Measurements from ENCODE around the gene ILF3.
A peak's percentile ranks its signal among the peaks of the same experiment; 100 is the strongest.

The ILF3 gene

DNA sequence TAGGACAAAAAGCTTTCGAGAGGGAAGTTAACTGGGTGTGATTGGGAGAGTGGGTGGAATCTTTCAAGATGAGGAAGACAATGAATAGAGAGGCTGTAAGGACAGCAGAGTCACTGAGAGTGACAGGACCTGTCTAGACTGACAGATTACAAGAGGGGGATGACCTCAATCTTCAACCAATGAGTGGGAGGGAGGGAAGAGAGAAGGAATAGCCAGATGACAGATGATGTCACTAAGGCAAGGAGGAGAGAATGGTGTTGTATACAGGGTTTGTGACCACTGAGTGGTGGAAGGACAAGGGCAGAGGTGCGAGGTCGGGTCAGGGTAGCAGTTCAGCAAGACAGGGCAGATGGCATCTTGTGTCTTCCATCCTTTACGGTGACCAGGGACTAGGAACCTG lies 5.8 kb upstream of the ILF3 start:
- Histone ChIP-seq H3K4me3 (replicated peaks; ENCODE audit: low read depth, low read length) (no peak overlapping the region), H3K36me3 (ENCODE audit: control insufficient read depth, insufficient read depth, low read length) (peaks cover 4% of the 10 kb centered on the region), H3K27me3 (replicated peaks; ENCODE audit: control insufficient read depth, insufficient read depth, low read length) (no peaks in the 10 kb centered on the region)
- no peak for DNase-seq (ENCODE audit: extremely low read depth, insufficient read length)
- TF ChIP-seq, protein P1, sequence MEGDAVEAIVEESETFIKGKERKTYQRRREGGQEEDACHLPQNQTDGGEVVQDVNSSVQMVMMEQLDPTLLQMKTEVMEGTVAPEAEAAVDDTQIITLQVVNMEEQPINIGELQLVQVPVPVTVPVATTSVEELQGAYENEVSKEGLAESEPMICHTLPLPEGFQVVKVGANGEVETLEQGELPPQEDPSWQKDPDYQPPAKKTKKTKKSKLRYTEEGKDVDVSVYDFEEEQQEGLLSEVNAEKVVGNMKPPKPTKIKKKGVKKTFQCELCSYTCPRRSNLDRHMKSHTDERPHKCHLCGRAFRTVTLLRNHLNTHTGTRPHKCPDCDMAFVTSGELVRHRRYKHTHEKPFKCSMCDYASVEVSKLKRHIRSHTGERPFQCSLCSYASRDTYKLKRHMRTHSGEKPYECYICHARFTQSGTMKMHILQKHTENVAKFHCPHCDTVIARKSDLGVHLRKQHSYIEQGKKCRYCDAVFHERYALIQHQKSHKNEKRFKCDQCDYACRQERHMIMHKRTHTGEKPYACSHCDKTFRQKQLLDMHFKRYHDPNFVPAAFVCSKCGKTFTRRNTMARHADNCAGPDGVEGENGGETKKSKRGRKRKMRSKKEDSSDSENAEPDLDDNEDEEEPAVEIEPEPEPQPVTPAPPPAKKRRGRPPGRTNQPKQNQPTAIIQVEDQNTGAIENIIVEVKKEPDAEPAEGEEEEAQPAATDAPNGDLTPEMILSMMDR (IDR thresholded peaks at IDR 0.05; ENCODE audit: insufficient read depth, low read length, poor library complexity, severe bottlenecking) = no peak

DNA sequence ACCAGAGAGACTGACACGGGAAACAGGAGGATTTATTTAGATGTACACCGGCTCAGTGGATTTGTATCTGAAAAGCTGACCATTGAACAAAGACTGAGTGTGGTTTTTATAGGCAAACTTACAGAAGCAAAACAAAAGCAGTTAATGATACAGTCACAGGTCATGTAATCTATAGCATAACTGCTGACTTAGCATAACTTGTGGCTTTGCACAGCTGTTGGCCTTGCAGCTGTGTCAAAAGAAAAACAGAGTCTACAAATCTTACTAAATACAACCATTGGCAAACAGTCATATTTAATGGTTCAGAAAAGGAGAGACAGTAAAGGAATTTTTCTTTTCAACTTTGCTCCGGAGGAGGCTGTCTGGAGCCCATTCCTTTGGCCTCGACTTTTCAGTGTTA lies 2.3 kb upstream of the ILF3 start:
- TF ChIP-seq, protein P1 (IDR thresholded peaks at IDR 0.05; ENCODE audit: insufficient read depth, low read length, poor library complexity, severe bottlenecking) = no peak
- H3K4me3 ChIP-seq (replicated peaks; ENCODE audit: low read depth, low read length) = no peak overlapping the region

DNA sequence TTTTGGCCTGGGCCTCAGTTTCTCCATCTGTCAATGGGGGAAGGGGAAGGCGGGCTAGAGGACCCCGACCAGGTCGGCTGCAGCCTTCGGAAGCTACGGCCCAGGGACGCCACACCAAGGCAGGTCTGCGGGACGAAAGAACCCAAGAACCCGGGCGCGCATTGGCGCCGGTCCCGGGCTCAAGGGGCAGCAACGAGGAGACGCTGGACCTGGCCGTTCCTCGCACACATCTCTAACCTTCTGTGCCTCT lies 739 bp upstream of the ILF3 start:
- Histone ChIP-seq H3K36me3 (ENCODE audit: control insufficient read depth, insufficient read depth, low read length) (peaks cover 6% of the 10 kb centered on the region), H3K4me3 (replicated peaks; ENCODE audit: low read depth, low read length) (peak overlapping the region; percentile 91), H3K27me3 (replicated peaks; ENCODE audit: control insufficient read depth, insufficient read depth, low read length) (no peaks in the 10 kb centered on the region)
- no peak for DNase-seq (ENCODE audit: extremely low read depth, insufficient read length)
- TF ChIP-seq, protein P1 (IDR thresholded peaks at IDR 0.05; ENCODE audit: insufficient read depth, low read length, poor library complexity, severe bottlenecking) = no peak

More for the DNA sequence above, 2.3 kb upstream of the ILF3 start:
- DNase-seq (ENCODE audit: extremely low read depth, insufficient read length) = no peak
- Histone ChIP-seq H3K27me3 (replicated peaks; ENCODE audit: control insufficient read depth, insufficient read depth, low read length) (no peaks in the 10 kb centered on the region), H3K36me3 (ENCODE audit: control insufficient read depth, insufficient read depth, low read length) (peaks cover 4% of the 10 kb centered on the region)

DNA sequence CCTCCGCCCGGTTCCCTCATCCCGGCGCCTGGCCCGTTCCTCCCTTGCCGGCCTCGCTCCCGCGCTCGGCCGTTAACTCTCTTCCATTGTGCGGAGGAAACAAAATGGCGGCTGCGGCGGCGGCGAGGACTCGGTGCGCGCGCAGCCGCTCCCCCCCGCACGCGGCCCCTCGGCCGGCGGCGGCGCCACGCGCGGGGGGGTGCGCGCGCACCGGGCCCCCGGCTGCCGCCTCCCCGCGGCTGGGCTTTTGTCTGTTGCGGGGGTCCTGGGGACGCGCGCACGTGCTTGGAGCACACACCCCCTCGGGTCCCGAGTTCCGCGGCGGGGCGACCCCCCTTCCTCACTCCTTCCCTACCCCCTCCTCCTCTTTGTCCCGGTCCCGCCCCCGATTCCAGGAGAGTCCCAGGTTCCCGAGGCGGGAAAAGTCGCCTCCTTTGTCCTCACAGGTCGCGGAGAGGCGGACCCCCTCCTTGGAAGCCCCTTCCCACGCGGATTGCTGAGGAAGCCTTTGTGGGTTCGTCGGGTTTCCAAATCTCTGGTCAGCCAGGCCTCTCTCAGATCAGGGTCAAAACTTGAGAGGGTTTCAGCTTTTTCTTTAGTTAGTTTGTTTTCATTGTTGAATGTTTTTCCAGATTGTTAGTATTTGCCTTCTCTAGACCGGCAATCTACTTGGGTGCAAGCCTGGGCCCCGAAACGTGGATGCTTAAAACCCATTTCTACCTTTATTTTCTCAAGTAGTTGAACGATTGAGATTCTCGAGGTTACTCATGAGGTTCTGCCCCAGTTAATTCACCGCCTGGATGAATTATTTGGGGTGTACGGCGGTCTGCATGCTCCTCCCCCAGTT lies 687 bp downstream of the ILF3 start:
- DNase-seq (ENCODE audit: extremely low read depth, insufficient read length) = peak; percentile 79
- no peaks in the 10 kb centered on the region for H3K27me3 ChIP-seq (replicated peaks; ENCODE audit: control insufficient read depth, insufficient read depth, low read length)
- H3K4me3 ChIP-seq (replicated peaks; ENCODE audit: low read depth, low read length) = peak overlapping the region; percentile 91
- H3K36me3 ChIP-seq (ENCODE audit: control insufficient read depth, insufficient read depth, low read length) = peaks cover 6% of the 10 kb centered on the region
- TF ChIP-seq, protein P1 (IDR thresholded peaks at IDR 0.05; ENCODE audit: insufficient read depth, low read length, poor library complexity, severe bottlenecking) = no peak

DNA sequence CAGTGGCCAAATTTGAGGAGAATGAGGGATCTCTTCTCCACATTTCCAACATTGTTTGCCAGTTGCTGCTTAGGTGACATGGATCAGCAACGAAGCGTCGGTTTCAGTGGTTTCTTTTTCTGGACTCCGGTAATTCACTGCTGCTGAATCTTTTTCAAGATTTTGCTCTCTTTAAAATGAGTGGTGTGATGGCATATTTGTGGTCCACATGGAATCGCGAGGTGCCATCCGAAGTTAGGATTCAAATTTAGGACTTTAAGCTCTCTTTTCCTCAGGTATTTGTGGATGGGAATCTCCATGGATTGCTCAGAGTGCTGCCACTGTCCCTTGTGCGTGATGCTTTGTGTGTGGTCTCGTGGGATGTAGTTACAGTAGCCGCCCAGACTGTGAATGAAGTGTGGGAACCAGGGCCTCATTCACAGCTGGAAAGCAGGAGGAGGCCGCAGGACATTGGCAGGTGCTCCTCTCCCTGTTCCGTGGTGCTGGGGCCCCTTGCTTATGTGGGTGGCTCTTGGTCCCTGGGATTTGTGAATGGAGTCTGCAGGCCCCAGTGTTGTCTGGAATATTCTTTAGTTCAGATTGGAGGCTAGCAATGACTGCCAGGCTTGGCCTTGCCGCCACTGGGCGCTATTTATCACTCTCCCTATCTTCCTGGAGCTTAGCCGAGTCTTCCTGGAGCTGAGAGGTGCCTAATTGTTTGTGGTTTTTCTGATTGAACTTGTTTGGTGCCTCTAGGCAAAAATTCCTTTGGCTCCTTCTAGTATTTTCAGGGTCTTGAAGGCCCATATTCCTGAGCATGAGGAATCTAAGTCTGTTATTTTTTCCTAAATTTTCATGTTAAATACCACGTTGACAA lies 1.5 kb downstream of the ILF3 start:
- Histone ChIP-seq H3K36me3 (ENCODE audit: control insufficient read depth, insufficient read depth, low read length) (peaks cover 10% of the 10 kb centered on the region), H3K27me3 (replicated peaks; ENCODE audit: control insufficient read depth, insufficient read depth, low read length) (no peaks in the 10 kb centered on the region), H3K4me3 (replicated peaks; ENCODE audit: low read depth, low read length) (peak overlapping the region; percentile 91)
- TF ChIP-seq, protein P1 (IDR thresholded peaks at IDR 0.05; ENCODE audit: insufficient read depth, low read length, poor library complexity, severe bottlenecking) = no peak
- no peak for DNase-seq (ENCODE audit: extremely low read depth, insufficient read length)

Measured in GM06990 (cell line).